GM19452 (cell line): ENCODE results near the gene GALNT18.
A peak's percentile ranks its signal among the peaks of the same experiment; 100 is the strongest.

Experiments used
- ATAC-seq: cut with Tn5 transposase; IDR thresholded peaks from one replicate; pipeline ENCODE4 v1.9.1; 2021; ENCODE audit not compliant: unreplicated experiment

Gene GALNT18

DNA sequence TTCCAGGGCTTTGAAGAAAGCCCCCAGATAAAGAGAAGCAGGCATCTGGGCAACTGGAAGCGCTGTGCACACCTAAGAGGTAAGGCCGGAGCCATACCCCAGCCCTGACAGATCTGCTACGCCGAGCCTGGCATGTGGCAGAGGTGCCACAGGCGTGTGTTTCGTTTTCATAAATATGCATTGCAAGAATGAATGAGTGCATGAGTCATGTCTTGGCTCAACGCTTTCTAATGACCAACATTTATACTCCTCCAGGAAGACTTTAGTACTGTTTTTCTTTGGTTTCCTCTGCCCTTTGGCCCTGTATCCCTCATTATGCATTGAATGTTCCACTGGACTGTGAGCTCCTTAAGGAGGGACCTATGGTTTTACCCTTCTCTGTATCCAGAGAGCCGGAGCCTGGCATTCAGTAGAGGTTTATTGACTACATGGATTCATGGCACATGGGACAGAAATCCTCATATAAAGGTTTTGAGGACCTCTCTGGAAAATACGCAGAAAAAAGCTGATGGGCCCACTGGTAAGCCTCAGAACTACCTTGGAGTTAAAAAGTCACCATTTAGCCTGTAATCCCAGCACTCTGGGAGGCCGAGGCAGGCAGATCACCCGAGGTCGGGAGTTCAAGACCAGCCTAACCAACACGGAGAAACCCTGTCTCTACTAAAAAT is 229.9 kb downstream of the GALNT18 start:
- ATAC-seq = no peak

DNA sequence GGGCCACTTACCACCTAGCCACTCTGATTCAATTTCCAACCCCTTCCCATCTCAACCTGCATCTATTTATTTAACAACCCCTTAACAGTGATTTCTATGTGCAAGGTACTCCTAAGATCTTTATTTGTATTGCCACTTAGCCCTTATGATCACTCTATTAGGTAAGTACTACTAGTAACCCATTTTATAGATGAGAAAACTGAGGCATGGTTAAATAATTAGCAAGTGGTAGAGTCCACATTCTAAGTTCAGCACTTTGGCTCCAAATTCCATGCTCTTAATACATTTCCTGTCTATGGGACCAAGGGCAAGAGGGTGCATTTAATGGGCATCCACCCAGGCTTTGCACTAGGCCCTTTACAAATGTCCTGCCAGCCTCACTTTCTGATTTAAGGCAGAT is 230.6 kb downstream of the GALNT18 start:
- no peak for ATAC-seq

DNA sequence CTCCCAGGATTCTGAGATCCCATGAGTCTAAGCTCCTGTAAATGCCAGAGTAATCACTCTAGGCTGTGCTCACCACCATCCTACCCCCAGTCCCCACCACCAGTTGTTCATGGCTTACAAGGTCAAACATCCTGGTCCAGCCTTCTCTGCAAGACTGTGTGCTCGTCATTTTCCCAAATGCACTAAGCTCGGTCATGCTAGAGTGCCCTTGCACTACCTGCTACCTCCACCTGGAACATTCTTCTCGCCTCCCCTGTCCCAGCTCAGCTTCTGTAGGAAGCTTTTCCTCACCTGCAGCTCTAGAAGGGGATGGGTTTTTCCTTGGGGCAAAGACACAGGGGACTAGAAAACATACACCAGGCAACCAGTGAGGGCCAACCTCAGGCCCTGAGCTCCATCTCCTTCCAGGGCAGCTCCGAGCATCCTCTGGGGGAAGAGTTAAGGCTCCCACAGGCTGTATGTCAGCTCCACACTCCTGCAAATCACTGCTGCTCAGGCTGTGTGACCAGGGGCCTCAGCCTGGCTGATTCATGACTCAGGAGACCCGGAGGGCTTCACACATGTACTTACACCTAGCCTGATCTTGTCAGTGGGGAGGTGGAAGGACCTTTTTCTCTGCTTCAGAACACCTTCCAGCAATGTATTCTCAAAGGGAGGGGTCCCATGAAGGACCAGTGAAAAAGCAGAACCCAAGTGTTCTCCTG is 231.6 kb downstream of the GALNT18 start:
- ATAC-seq = no peak

- ATAC-seq = no peak
Observed at GRCh38 chr11:11389238-11389637, 232.6 kb downstream of the GALNT18 start.

DNA sequence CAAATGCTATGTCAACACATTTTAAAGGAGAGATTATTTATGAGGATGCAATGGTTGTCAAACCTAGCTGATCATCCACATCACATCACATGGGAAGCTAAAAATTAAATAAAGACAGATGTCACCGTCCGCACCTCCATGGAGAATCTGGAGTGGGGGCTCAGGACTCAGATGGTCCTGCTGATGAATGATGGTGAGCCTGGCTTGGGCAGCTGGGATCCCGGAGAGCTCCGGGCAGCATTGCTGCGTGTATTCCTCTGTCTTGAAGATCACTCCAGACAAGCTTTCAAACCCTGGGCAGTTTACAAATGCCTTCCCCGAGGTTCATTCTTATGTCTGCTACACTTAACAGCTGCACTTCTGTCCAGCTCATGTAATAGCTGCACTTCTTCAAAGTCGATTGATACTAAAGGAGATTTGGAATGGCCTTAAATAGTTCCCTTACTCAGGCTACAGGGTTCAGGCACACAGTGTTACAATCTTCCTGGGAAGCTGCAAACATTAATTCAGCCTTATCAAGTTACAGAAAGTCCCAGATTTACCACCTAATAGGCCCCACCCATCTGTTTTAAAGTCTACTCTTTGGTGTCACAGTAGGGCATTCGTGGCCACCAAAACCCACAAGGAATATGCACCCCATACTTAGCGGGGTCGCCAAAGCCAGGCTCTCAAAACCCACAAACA is 234.0 kb downstream of the GALNT18 start:
- no peak for ATAC-seq

GRCh38 chr11:11387207-11387606 is 234.6 kb downstream of the GALNT18 start:
- ATAC-seq = no peak

- no peak for ATAC-seq
Observed at GRCh38 chr11:11384829-11385228, 237.0 kb downstream of the GALNT18 start.

GRCh38 chr11:11383995-11384394 is 237.8 kb downstream of the GALNT18 start:
- ATAC-seq = no peak

DNA sequence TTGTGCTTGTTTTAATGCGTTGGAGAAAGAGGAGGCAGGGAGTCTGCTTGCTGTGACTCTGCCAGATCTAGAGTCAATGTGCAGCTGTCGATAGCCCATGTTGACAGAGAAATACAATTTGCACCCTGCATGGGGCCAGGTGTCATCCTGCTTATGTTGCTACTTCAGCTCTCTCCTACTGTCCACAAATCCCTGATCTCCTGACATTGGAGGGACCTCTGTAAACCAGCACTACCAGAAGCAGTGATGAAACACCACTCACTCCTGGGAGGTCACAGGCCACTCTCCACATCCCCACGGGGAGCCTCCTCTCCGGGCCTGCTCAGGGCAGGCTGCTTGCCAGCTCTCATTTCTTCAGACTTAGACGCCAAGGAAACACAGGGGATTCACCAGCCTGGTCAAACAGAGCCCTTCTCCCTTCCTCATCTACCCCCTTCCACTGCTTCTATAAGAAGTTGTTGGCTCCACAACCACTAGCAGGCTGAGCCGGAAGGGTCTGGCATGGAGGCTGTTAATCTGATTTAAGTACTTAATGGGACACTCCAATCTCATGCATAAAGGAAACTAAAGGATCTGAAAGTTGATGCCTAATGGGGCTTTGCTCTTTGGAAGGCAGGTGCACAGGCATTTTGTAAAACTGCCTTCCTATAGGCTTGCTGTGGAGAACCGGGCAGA is 238.8 kb downstream of the GALNT18 start:
- ATAC-seq = no peak

DNA sequence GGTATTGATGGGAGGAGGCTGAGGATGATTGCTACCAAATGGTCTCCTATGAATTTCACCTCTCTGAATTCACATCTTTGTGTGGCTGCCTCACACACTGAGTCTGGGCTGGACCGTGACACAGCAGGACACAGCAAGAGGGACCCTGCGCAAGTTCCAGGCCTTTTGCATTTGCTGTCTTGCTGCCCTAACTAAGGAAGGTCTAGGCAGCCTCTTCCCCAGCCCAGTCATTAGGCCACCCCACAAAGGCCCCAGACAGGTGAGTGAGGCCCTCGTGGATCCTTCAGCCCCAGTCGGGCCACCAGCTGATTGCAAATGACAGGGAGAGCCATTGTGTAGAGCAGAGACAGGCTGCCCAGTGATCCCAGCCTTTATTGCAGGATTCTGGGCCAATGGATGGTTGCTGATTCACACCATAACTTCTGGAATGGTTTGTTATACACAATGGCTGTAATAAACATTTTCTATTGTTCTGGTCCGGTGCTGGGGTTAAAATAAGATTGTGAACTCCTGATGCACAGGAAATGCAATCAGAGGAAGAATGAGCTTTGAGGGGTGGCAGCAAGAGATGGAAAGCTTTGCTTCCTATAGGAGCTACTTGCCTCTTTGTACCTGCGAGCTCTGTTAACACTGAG is 240.2 kb downstream of the GALNT18 start:
- no peak for ATAC-seq

- no peak for ATAC-seq
Observed at GRCh38 chr11:11380883-11381282, 240.9 kb downstream of the GALNT18 start.

- no peak for ATAC-seq
Observed at GRCh38 chr11:11380340-11380739, 241.5 kb downstream of the GALNT18 start.

- ATAC-seq = no peak
Observed at GRCh38 chr11:11379661-11380060, 242.1 kb downstream of the GALNT18 start.

GRCh38 chr11:11378184-11378940 is 243.4 kb downstream of the GALNT18 start:
- ATAC-seq = no peak

DNA sequence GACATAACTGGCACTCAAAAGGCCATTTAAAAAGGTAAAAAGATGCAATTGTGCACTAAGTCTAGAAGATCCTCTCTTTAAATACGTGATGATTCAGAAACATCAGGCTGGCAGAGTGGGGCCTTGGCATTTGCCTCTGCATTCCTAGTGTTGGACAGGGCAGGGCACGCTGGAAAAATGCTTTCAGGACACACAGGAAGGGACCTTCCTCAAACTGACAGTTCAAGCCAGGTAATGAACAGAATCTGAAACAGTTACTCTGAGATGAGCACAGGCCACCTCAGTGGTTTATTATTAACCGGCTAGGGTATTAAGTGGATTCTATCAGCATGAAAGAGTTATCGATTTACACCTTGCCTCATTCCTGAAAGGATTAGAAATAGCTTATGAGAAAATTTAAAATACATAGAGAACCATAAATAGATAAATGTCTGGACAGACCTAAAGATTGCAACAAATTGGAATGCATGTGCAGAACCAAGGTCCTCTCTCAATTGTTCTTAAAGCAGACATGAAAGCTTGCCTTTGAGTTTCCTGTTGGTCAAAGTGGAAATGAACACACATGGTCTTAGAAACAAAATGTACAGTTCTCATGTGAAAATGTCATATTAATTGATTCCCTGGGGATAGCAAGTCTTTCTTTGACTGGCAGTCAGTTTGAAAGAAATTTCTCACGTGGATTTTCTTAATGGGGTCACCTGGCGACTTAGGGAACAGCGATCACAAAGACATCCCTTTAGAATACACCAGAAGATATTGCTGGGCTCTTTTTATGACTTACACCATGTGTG is 247.3 kb downstream of the GALNT18 start:
- ATAC-seq = peak; percentile 81

DNA sequence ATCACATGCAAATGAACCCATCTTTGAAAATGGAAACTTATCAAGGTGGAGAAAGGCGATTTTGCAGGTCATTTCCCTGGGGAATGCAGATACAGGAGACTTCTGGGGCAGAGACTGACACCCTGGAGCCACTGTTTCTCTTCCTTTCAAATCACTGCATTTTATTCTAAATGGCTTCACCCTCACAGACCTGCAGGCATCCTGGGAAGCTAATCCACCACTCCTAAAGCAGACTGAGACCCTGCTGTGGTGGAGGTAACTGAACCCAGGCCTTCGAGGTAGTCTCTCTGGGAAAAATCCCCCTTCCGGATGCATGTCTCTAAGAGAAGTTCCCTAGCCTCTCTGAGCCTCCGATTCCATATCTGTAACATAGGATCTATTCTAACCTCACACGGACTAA is 247.9 kb downstream of the GALNT18 start:
- ATAC-seq = no peak

DNA sequence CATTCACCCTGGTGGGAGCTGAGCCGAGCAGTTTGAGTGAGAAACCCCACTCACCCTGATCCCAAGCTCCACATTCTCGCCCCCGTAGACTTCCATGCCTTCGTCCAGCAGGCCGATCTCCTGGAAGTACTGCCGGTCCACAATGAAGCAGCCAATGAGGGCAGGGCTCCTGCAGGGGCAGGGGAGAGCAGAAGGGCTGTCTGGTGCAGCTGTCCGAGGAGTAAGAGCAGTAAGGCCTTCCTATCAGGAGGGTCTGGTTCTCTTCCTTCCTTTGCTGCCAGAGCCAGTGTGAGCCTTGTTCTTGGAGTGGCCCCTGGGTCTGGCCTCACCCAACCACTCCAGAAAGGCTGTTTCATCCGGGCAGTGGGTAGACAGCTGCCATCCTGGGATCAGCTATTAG is 249.3 kb downstream of the GALNT18 start:
- ATAC-seq = no peak

DNA sequence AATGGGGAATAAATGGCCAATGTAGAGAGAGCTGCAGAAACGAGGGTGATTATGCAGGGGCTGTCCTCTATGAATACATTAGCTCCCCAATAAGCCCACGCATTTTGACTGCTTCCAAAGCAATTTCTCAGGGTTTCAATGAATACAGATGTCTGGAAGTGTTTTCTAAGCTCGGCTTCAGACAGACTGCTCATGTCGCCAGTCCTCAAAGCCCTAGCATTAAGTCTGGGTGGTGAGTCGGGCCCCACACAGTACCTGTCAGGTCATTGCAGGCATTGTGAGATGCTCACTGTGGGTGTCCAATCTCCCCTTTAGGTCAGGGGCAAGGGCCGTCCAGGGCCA is 250.9 kb downstream of the GALNT18 start:
- no peak for ATAC-seq

DNA sequence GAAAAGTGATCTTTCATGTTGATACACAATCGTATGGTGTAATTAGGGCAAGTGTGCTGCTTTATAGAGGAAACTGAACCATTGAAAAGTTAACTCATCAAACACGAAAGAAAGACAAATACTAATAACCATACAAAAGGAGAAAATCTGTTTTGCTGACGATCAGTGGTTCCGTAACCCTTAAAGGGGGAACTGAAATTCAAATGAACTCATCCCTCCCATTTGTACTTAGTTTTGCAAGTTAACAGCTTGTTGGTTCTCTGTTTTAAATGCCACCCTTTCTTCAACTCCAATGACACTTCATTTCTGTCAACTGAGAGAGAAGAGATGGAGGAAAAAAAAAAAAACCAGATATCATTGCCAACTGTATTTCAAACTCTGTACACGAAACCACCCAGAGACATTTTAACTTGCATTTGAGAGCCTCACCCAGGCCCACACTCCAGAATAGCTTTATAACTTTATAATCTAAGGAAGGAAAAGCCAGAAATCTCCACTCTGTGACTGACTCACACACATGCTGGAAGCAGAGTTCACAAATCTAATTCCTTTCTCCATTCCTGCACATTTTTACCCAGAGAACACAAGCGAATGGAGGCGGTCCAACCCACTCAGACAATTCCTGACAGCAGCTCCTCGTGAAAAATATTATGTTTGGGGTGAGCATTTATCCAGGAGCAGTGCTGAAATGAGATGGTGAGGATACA is 251.4 kb downstream of the GALNT18 start:
- ATAC-seq = no peak
